Measurements from ENCODE around the gene GRK3.

GRK3 gene

GRCh38 chr22:25692397-25693267, 128.2 kb downstream of the GRK3 start:
- Histone ChIP-seq H3K9ac (ENCODE audit: low read depth in 1 of 2, low read length in 2 of 2) (no peak overlapping the region), H3K4me1 (ENCODE audit: control insufficient read depth in 2 of 2, insufficient read depth in 2 of 2, low read length in 2 of 2) (no peaks in the 10 kb centered on the region), H3K27me3 (ENCODE audit: control insufficient read depth in 2 of 2, insufficient read depth in 2 of 2, low read length in 2 of 2) (no peaks in the 10 kb centered on the region), H3K4me3 (ENCODE audit: low read length in 2 of 2) (no peak overlapping the region), H3K9me3 (ENCODE audit: control insufficient read depth in 2 of 2, low read length in 2 of 2) (no peaks in the 10 kb centered on the region), H3K27ac (ENCODE audit: low read depth in 2 of 2, low read length in 2 of 2) (no peak overlapping the region), H3K36me3 (ENCODE audit: control insufficient read depth in 2 of 2, insufficient read depth in 2 of 2, low read length in 2 of 2) (no peaks in the 10 kb centered on the region)

GRCh38 chr22:25693268-25693565, 128.7 kb downstream of the GRK3 start:
- Histone ChIP-seq H3K27ac (ENCODE audit: low read depth in 2 of 2, low read length in 2 of 2) (no peak overlapping the region), H3K36me3 (ENCODE audit: control insufficient read depth in 2 of 2, insufficient read depth in 2 of 2, low read length in 2 of 2) (no peaks in the 10 kb centered on the region), H3K4me3 (ENCODE audit: low read length in 2 of 2) (no peak overlapping the region), H3K27me3 (ENCODE audit: control insufficient read depth in 2 of 2, insufficient read depth in 2 of 2, low read length in 2 of 2) (no peaks in the 10 kb centered on the region), H3K4me1 (ENCODE audit: control insufficient read depth in 2 of 2, insufficient read depth in 2 of 2, low read length in 2 of 2) (no peaks in the 10 kb centered on the region), H3K9me3 (ENCODE audit: control insufficient read depth in 2 of 2, low read length in 2 of 2) (no peaks in the 10 kb centered on the region), H3K9ac (ENCODE audit: low read depth in 1 of 2, low read length in 2 of 2) (no peak overlapping the region)

- no peak overlapping the region for H3K9ac ChIP-seq (ENCODE audit: low read depth in 1 of 2, low read length in 2 of 2)
- H3K4me1 ChIP-seq (ENCODE audit: control insufficient read depth in 2 of 2, insufficient read depth in 2 of 2, low read length in 2 of 2) = no peaks in the 10 kb centered on the region
- H3K27ac ChIP-seq (ENCODE audit: low read depth in 2 of 2, low read length in 2 of 2) = no peak overlapping the region
- no peaks in the 10 kb centered on the region for H3K9me3 ChIP-seq (ENCODE audit: control insufficient read depth in 2 of 2, low read length in 2 of 2)
- no peaks in the 10 kb centered on the region for H3K36me3 ChIP-seq (ENCODE audit: control insufficient read depth in 2 of 2, insufficient read depth in 2 of 2, low read length in 2 of 2)
- H3K4me3 ChIP-seq (ENCODE audit: low read length in 2 of 2) = no peak overlapping the region
- H3K27me3 ChIP-seq (ENCODE audit: control insufficient read depth in 2 of 2, insufficient read depth in 2 of 2, low read length in 2 of 2) = no peaks in the 10 kb centered on the region
Observed at GRCh38 chr22:25694196-25694907, 129.9 kb downstream of the GRK3 start.

- Histone ChIP-seq H3K9me3 (ENCODE audit: control insufficient read depth in 2 of 2, low read length in 2 of 2) (no peaks in the 10 kb centered on the region), H3K36me3 (ENCODE audit: control insufficient read depth in 2 of 2, insufficient read depth in 2 of 2, low read length in 2 of 2) (no peaks in the 10 kb centered on the region), H3K4me3 (ENCODE audit: low read length in 2 of 2) (no peak overlapping the region), H3K4me1 (ENCODE audit: control insufficient read depth in 2 of 2, insufficient read depth in 2 of 2, low read length in 2 of 2) (no peaks in the 10 kb centered on the region), H3K27me3 (ENCODE audit: control insufficient read depth in 2 of 2, insufficient read depth in 2 of 2, low read length in 2 of 2) (no peaks in the 10 kb centered on the region), H3K27ac (ENCODE audit: low read depth in 2 of 2, low read length in 2 of 2) (no peak overlapping the region), H3K9ac (ENCODE audit: low read depth in 1 of 2, low read length in 2 of 2) (no peak overlapping the region)
Observed at GRCh38 chr22:25695146-25695545, 130.7 kb downstream of the GRK3 start.

- Histone ChIP-seq H3K27ac (ENCODE audit: low read depth in 2 of 2, low read length in 2 of 2) (no peak overlapping the region), H3K36me3 (ENCODE audit: control insufficient read depth in 2 of 2, insufficient read depth in 2 of 2, low read length in 2 of 2) (no peaks in the 10 kb centered on the region), H3K9me3 (ENCODE audit: control insufficient read depth in 2 of 2, low read length in 2 of 2) (no peaks in the 10 kb centered on the region), H3K9ac (ENCODE audit: low read depth in 1 of 2, low read length in 2 of 2) (no peak overlapping the region), H3K27me3 (ENCODE audit: control insufficient read depth in 2 of 2, insufficient read depth in 2 of 2, low read length in 2 of 2) (no peaks in the 10 kb centered on the region), H3K4me3 (ENCODE audit: low read length in 2 of 2) (no peak overlapping the region), H3K4me1 (ENCODE audit: control insufficient read depth in 2 of 2, insufficient read depth in 2 of 2, low read length in 2 of 2) (no peaks in the 10 kb centered on the region)
Observed at GRCh38 chr22:25696763-25697162, 132.3 kb downstream of the GRK3 start.

- no peak overlapping the region for H3K27ac ChIP-seq (ENCODE audit: low read depth in 2 of 2, low read length in 2 of 2)
- H3K4me3 ChIP-seq (ENCODE audit: low read length in 2 of 2) = no peak overlapping the region
- H3K36me3 ChIP-seq (ENCODE audit: control insufficient read depth in 2 of 2, insufficient read depth in 2 of 2, low read length in 2 of 2) = no peaks in the 10 kb centered on the region
- no peaks in the 10 kb centered on the region for H3K27me3 ChIP-seq (ENCODE audit: control insufficient read depth in 2 of 2, insufficient read depth in 2 of 2, low read length in 2 of 2)
- no peak overlapping the region for H3K9ac ChIP-seq (ENCODE audit: low read depth in 1 of 2, low read length in 2 of 2)
- H3K4me1 ChIP-seq (ENCODE audit: control insufficient read depth in 2 of 2, insufficient read depth in 2 of 2, low read length in 2 of 2) = no peaks in the 10 kb centered on the region
- H3K9me3 ChIP-seq (ENCODE audit: control insufficient read depth in 2 of 2, low read length in 2 of 2) = no peaks in the 10 kb centered on the region
Observed at GRCh38 chr22:25697181-25697664, 132.7 kb downstream of the GRK3 start.

GRCh38 chr22:25697978-25698377, 133.5 kb downstream of the GRK3 start:
- Histone ChIP-seq H3K9me3 (ENCODE audit: control insufficient read depth in 2 of 2, low read length in 2 of 2) (no peaks in the 10 kb centered on the region), H3K4me3 (ENCODE audit: low read length in 2 of 2) (no peak overlapping the region), H3K4me1 (ENCODE audit: control insufficient read depth in 2 of 2, insufficient read depth in 2 of 2, low read length in 2 of 2) (no peaks in the 10 kb centered on the region), H3K27me3 (ENCODE audit: control insufficient read depth in 2 of 2, insufficient read depth in 2 of 2, low read length in 2 of 2) (no peaks in the 10 kb centered on the region), H3K9ac (ENCODE audit: low read depth in 1 of 2, low read length in 2 of 2) (no peak overlapping the region), H3K27ac (ENCODE audit: low read depth in 2 of 2, low read length in 2 of 2) (no peak overlapping the region), H3K36me3 (ENCODE audit: control insufficient read depth in 2 of 2, insufficient read depth in 2 of 2, low read length in 2 of 2) (no peaks in the 10 kb centered on the region)

- Histone ChIP-seq H3K27ac (ENCODE audit: low read depth in 2 of 2, low read length in 2 of 2) (no peak overlapping the region), H3K4me1 (ENCODE audit: control insufficient read depth in 2 of 2, insufficient read depth in 2 of 2, low read length in 2 of 2) (no peaks in the 10 kb centered on the region), H3K9ac (ENCODE audit: low read depth in 1 of 2, low read length in 2 of 2) (no peak overlapping the region), H3K9me3 (ENCODE audit: control insufficient read depth in 2 of 2, low read length in 2 of 2) (no peaks in the 10 kb centered on the region), H3K36me3 (ENCODE audit: control insufficient read depth in 2 of 2, insufficient read depth in 2 of 2, low read length in 2 of 2) (no peaks in the 10 kb centered on the region), H3K27me3 (ENCODE audit: control insufficient read depth in 2 of 2, insufficient read depth in 2 of 2, low read length in 2 of 2) (no peaks in the 10 kb centered on the region), H3K4me3 (ENCODE audit: low read length in 2 of 2) (no peak overlapping the region)
Observed at GRCh38 chr22:25698461-25698860, 134.0 kb downstream of the GRK3 start.

GRCh38 chr22:25698978-25699377, 134.5 kb downstream of the GRK3 start:
- Histone ChIP-seq H3K4me3 (ENCODE audit: low read length in 2 of 2) (no peak overlapping the region), H3K9me3 (ENCODE audit: control insufficient read depth in 2 of 2, low read length in 2 of 2) (no peaks in the 10 kb centered on the region), H3K9ac (ENCODE audit: low read depth in 1 of 2, low read length in 2 of 2) (no peak overlapping the region), H3K4me1 (ENCODE audit: control insufficient read depth in 2 of 2, insufficient read depth in 2 of 2, low read length in 2 of 2) (no peaks in the 10 kb centered on the region), H3K27ac (ENCODE audit: low read depth in 2 of 2, low read length in 2 of 2) (no peak overlapping the region), H3K27me3 (ENCODE audit: control insufficient read depth in 2 of 2, insufficient read depth in 2 of 2, low read length in 2 of 2) (no peaks in the 10 kb centered on the region), H3K36me3 (ENCODE audit: control insufficient read depth in 2 of 2, insufficient read depth in 2 of 2, low read length in 2 of 2) (no peaks in the 10 kb centered on the region)

- Histone ChIP-seq H3K9me3 (ENCODE audit: control insufficient read depth in 2 of 2, low read length in 2 of 2) (no peaks in the 10 kb centered on the region), H3K27ac (ENCODE audit: low read depth in 2 of 2, low read length in 2 of 2) (no peak overlapping the region), H3K27me3 (ENCODE audit: control insufficient read depth in 2 of 2, insufficient read depth in 2 of 2, low read length in 2 of 2) (no peaks in the 10 kb centered on the region), H3K36me3 (ENCODE audit: control insufficient read depth in 2 of 2, insufficient read depth in 2 of 2, low read length in 2 of 2) (no peaks in the 10 kb centered on the region), H3K9ac (ENCODE audit: low read depth in 1 of 2, low read length in 2 of 2) (no peak overlapping the region), H3K4me1 (ENCODE audit: control insufficient read depth in 2 of 2, insufficient read depth in 2 of 2, low read length in 2 of 2) (no peaks in the 10 kb centered on the region), H3K4me3 (ENCODE audit: low read length in 2 of 2) (no peak overlapping the region)
Observed at GRCh38 chr22:25701056-25701780, 136.7 kb downstream of the GRK3 start.

Data from mucosa of rectum (tissue), 2 donors.